Measurements from ENCODE around the gene CSH1.

GRCh38 chr17:63937319-63937718 lies 40.9 kb upstream of the CSH1 start:
- no peak for TF ChIP-seq CTCF (IDR thresholded peaks at IDR 0.05)
- no peak for TF ChIP-seq EZH2 (IDR thresholded peaks at IDR 0.05; ENCODE audit: borderline replicate concordance, insufficient read depth, low read depth, low read length, poor library complexity, severe bottlenecking)
